Epithelial cell of proximal tubule (primary cell): ENCODE data around the gene HARBI1. TPM values are rescaled to one million over a fixed set of nuclear protein-coding genes. Genes with fewer than 3 reads are reported as not detected.

Experiments
- DNase-seq: peaks from one replicate; pipeline ENCODE4 v3.0.0-alpha.2; 2011; ENCODE audit warnings: low read depth
- H3K4me3 ChIP-seq: 2 replicates; pipeline ENCODE4 v1.5.1; 2011; ENCODE audit warnings: low read depth, mild to moderate bottlenecking, low read length
- total RNA-seq: library from RNA; depleted of rRNA; stranded (reverse); fragments of >200 nt; gene quantifications from 2 replicates; pipeline ENCODE4 v1.2.3, GENCODE V29; 2015
- TF ChIP-seq, protein P1 (sequence below): conservative IDR thresholded peaks from 2 replicates; pipeline ENCODE4 v1.5.1; 2012; ENCODE audit warnings: low read depth, mild to moderate bottlenecking, low read length

HARBI1 gene
- total RNA-seq, 1 donor from 2014 or later, result 1.6 TPM

DNA sequence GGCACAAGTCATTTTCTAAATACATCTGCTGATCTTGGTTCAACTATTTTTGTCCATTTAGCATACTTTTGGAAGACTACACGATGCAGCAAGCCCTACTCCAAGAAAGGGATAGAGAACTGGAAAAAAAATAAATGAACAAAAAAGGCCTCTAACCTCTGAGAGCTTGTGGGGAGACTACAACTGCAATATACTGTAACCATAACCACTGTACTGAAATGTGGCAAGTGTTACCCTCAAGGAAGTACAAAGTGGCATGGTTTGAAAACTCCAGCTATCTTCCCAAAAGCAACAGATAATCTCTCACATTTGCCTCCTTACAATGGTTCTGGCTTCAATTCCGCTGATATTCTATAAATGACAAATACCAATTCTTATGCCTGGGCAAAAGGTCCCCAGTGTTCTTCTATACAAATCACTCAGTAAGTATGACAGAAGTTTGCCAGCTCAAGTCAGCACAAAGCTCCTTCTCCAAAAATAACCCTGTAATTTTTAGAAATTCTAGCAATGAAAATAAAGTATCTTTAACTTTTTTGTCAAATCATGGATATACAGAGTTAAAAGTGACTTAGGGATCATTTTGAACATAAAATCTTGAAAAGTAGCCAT lies 46.1 kb downstream of the HARBI1 start:
- no peak for DNase-seq
- TF ChIP-seq, protein P1, sequence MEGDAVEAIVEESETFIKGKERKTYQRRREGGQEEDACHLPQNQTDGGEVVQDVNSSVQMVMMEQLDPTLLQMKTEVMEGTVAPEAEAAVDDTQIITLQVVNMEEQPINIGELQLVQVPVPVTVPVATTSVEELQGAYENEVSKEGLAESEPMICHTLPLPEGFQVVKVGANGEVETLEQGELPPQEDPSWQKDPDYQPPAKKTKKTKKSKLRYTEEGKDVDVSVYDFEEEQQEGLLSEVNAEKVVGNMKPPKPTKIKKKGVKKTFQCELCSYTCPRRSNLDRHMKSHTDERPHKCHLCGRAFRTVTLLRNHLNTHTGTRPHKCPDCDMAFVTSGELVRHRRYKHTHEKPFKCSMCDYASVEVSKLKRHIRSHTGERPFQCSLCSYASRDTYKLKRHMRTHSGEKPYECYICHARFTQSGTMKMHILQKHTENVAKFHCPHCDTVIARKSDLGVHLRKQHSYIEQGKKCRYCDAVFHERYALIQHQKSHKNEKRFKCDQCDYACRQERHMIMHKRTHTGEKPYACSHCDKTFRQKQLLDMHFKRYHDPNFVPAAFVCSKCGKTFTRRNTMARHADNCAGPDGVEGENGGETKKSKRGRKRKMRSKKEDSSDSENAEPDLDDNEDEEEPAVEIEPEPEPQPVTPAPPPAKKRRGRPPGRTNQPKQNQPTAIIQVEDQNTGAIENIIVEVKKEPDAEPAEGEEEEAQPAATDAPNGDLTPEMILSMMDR, result no peak
- H3K4me3 ChIP-seq, result no peak overlapping the region

GRCh38 chr11:46565232-46565840 lies 51.7 kb downstream of the HARBI1 start:
- H3K4me3 ChIP-seq, result no peak overlapping the region
- no peak for DNase-seq
- TF ChIP-seq, protein P1, result no peak

DNA sequence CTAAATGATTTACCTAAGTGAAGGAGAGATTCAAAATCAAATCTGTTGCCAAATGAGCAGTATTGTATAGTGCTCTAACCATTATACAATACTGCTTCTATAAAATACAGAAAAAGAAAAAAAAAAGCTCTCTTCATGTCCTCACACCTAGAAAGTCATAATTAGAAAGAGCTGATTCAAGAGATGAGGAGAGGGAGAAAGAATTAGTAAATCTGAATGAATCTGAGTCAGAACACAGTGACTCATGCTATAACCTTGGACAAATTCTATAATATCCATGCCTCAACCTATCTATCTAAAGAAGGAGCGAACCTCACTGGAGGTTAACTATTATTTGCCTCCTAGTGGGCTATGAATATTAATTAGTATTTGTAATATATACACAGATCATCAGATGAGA lies 52.6 kb downstream of the HARBI1 start:
- H3K4me3 ChIP-seq, result no peak overlapping the region
- DNase-seq, result no peak
- TF ChIP-seq, protein P1, result no peak

- TF ChIP-seq, protein P1, result no peak
- no peak for DNase-seq
- H3K4me3 ChIP-seq, result no peak overlapping the region
Measured at GRCh38 chr11:46562527-46562926, 54.5 kb downstream of the HARBI1 start.

DNA sequence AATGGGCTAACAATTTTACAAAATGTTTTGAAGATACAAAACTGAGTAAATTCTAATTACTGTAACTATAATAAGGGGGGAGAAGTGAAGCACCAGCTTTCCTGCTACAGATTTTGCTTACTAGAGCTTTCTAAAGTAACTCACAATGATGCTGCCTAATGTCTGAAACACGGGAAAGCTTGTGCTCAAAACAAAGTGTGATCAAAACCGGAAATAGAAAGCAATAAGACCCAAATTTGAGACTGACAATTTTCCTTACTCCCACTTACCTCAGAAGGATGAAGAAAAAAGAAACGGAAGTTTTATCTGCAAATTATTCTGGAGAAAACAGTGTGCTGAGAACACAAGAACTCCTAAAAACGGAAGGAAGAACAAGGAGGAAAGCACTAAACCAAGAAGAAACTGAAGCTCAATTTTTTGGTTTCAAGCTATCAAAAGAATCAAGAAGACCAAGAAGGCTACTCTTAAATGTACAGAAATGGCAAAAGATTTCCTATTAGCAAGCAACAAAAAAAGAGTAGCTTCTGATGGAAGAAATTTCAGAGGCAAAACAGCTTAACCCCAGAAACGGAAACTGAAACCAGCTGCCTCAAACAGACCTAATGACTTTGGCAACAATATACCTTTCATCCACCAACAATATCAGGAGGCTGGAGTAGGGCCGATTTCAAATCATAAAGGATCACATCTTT lies 56.6 kb downstream of the HARBI1 start:
- no peak for DNase-seq
- TF ChIP-seq, protein P1, result no peak
- peak overlapping the region; percentile 49 for H3K4me3 ChIP-seq

- H3K4me3 ChIP-seq, result no peak overlapping the region
- no peak for DNase-seq
- TF ChIP-seq, protein P1, result no peak
Measured at GRCh38 chr11:46559815-46560214, 57.2 kb downstream of the HARBI1 start.
